Gastrocnemius medialis (tissue), 4 donors: ENCODE data around the gene TRPV3.

Source experiments
- CTCF ChIP-seq, 5 experiments: fragments of 450-650 bp in 3 of 5; fragments of 200-600 bp in 2 of 5; sonication (generic) in 2 of 5; IDR thresholded peaks in 4 of 5; conservative IDR thresholded peaks in 1 of 5; 1 replicate in 4 of 5; 2 replicates in 1 of 5; pipeline ENCODE4 v1.5.1; 2016 to 2019; ENCODE audit warnings: antibody characterized with exemption in 5 of 5, mild to moderate bottlenecking in 3 of 5, moderate library complexity in 3 of 5
- POLR2A ChIP-seq, 2 donors: fragments of 450-650 bp; IDR thresholded peaks; one replicate each; pipeline ENCODE4 v1.6.1; 2017; ENCODE audit warnings: antibody characterized with exemption in 2 of 2, mild to moderate bottlenecking in 2 of 2, moderate library complexity in 2 of 2

- TF ChIP-seq CTCF (IDR thresholded peaks at IDR 0.05 in 4 of 5, conservative IDR thresholded peaks at IDR 0.05 in 1 of 5) (no peak), POLR2A (IDR thresholded peaks at IDR 0.05) (no peak)
These were observed 39.3 kb upstream of the TRPV3 start for GRCh38 chr17:3596804-3597464.
